NCI-H524 treated with DMSO at 0.1 percent for 48 hours (cell line): ENCODE results near the gene SERPINB3.
"Not testable (repeated sequence)": the region's sequence is repeated elsewhere in the genome, so short reads cannot be mapped to it uniquely, and the experiment has no call there.

ENCODE experiments used
- DNase-seq: peaks from one replicate; lab custom pipeline; 2025; lab: John Stamatoyannopoulos, UW

Gene SERPINB3

GRCh38 chr18:63661750-63662149, at the start of gene SERPINB3:
TSS of gene SERPINB3 (minus strand) at chr18:63661893. CDS start at chr18:63661216, 677 bp downstream.
- DNase-seq: not testable (repeated sequence)

GRCh38 chr18:63708650-63709049, 47.0 kb upstream of the SERPINB3 start:
- no peak for DNase-seq

GRCh38 chr18:63707816-63708215, 46.1 kb upstream of the SERPINB3 start:
- DNase-seq: no peak

GRCh38 chr18:63705401-63705800, 43.7 kb upstream of the SERPINB3 start:
- DNase-seq: no peak

- no peak for DNase-seq
These were observed 41.0 kb upstream of the SERPINB3 start, which contains the start of gene SERPINB11 for GRCh38 chr18:63702660-63703059. TSS of gene SERPINB11 (plus strand) at chr18:63702960. CDS start at chr18:63710194, 7,234 bp downstream.

GRCh38 chr18:63701952-63702351, 40.3 kb upstream of the SERPINB3 start:
- DNase-seq: no peak

- DNase-seq: no peak
These were observed 38.8 kb upstream of the SERPINB3 start for GRCh38 chr18:63700501-63700900.

- no peak for DNase-seq
These were observed 35.5 kb upstream of the SERPINB3 start for GRCh38 chr18:63697097-63697660.

GRCh38 chr18:63689064-63689463, 27.4 kb upstream of the SERPINB3 start:
- no peak for DNase-seq

- no peak for DNase-seq
These were observed 25.2 kb upstream of the SERPINB3 start for GRCh38 chr18:63686871-63687270.

GRCh38 chr18:63684718-63685117, 23.0 kb upstream of the SERPINB3 start:
- no peak for DNase-seq

GRCh38 chr18:63683890-63684289, 22.2 kb upstream of the SERPINB3 start:
- no peak for DNase-seq

GRCh38 chr18:63683152-63683551, 21.5 kb upstream of the SERPINB3 start:
- DNase-seq: no peak

GRCh38 chr18:63681449-63682340, 20.0 kb upstream of the SERPINB3 start:
- no peak for DNase-seq

GRCh38 chr18:63679820-63680606, 18.3 kb upstream of the SERPINB3 start:
- DNase-seq: no peak

GRCh38 chr18:63677500-63678225, 16.0 kb upstream of the SERPINB3 start:
- DNase-seq: no peak

- no peak for DNase-seq
These were observed 15.0 kb upstream of the SERPINB3 start for GRCh38 chr18:63676526-63677323.

GRCh38 chr18:63664571-63664970, 2.9 kb upstream of the SERPINB3 start:
- DNase-seq: no peak

GRCh38 chr18:63658920-63659319, 2.8 kb downstream of the SERPINB3 start:
- DNase-seq: not testable (repeated sequence)

GRCh38 chr18:63650271-63650670, 11.4 kb downstream of the SERPINB3 start:
- not testable (repeated sequence) for DNase-seq

GRCh38 chr18:63648241-63648640, 13.5 kb downstream of the SERPINB3 start:
- no peak for DNase-seq
